Tibial artery (tissue), 4 donors: Measurements from ENCODE around the gene CFAP92.

Source experiments
- DNase-seq, 2 donors: peaks; one replicate each; pipeline ENCODE4 v3.0.0-alpha.2; 2019
- H3K27ac ChIP-seq, 2 donors: fragments of 200-600 bp; sonication (generic) in 1 of 2; 1 replicate in 1 of 2; 2 replicates in 1 of 2; pipeline ENCODE4 v1.5.1; 2018 to 2019; ENCODE audit warnings: mild to moderate bottlenecking in 1 of 2
- H3K27me3 ChIP-seq, 2 donors: fragments of 200-600 bp; sonication (generic) in 1 of 2; one replicate each; pipeline versions ENCODE4 v1.5.1 to v1.6.0; 2016 to 2019
- H3K36me3 ChIP-seq, 3 donors: fragments of 200-600 bp; sonication (generic) in 2 of 3; one replicate each; pipeline ENCODE4 v1.5.1; 2016 to 2019; ENCODE audit warnings: mild to moderate bottlenecking in 2 of 3
- H3K4me1 ChIP-seq, 4 donors: fragments of 200-600 bp; sonication (generic) in 2 of 4; 1 replicate in 3 of 4; 2 replicates in 1 of 4; pipeline ENCODE4 v1.5.1; 2016 to 2019
- H3K4me3 ChIP-seq, 2 donors: fragments of 200-600 bp; sonication (generic) in 1 of 2; 1 replicate in 1 of 2; 2 replicates in 1 of 2; pipeline ENCODE4 v1.5.1; 2018 to 2019; ENCODE audit warnings: mild to moderate bottlenecking in 2 of 2
- H3K9me3 ChIP-seq, 3 donors: fragments of 200-600 bp; sonication (generic) in 1 of 3; one replicate each; pipeline ENCODE4 v1.5.1; 2016 to 2019
- intact Hi-C: fragments of 100-400 bp; cut with DNase I; formaldehyde crosslinking; loops from one replicate; pipeline ENCODE4 v1.15.0; 2023; ENCODE audit warnings: low total_unique reads
- TF ChIP-seq, protein P1 (sequence below), 2 experiments: fragments of 200-600 bp in 1 of 2; fragments of 450-650 bp in 1 of 2; IDR thresholded peaks; one replicate each; pipeline ENCODE4 v1.5.1; 2017 to 2019; ENCODE audit warnings: antibody characterized with exemption in 2 of 2, mild to moderate bottlenecking in 1 of 2, moderate library complexity in 1 of 2

Gene CFAP92

DNA sequence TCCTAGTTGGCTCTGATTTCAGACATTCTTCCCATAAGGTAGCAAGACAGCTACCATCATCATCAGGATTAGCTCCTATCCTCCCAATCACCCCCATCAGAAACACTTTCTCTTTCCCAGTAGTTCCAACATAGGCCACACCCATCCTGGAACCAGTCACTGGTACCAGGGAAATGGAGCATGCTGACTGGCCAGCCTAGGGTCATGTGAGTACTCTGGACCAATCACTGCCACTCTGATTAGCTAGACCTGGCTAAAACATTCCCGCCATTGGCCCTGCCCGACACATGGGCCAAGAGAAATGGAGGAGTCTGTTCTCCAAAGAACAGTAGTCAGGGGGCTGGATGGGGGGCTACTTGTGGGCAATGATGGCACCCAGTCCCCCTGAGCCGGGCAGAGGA is 19.6 kb upstream of the CFAP92 start:
- H3K9me3 ChIP-seq, result no peaks in the 10 kb centered on the region
- H3K27ac ChIP-seq, result no peak overlapping the region
- intact Hi-C loops, result no loop called here
- no peaks in the 10 kb centered on the region for H3K4me1 ChIP-seq
- TF ChIP-seq, protein P1, sequence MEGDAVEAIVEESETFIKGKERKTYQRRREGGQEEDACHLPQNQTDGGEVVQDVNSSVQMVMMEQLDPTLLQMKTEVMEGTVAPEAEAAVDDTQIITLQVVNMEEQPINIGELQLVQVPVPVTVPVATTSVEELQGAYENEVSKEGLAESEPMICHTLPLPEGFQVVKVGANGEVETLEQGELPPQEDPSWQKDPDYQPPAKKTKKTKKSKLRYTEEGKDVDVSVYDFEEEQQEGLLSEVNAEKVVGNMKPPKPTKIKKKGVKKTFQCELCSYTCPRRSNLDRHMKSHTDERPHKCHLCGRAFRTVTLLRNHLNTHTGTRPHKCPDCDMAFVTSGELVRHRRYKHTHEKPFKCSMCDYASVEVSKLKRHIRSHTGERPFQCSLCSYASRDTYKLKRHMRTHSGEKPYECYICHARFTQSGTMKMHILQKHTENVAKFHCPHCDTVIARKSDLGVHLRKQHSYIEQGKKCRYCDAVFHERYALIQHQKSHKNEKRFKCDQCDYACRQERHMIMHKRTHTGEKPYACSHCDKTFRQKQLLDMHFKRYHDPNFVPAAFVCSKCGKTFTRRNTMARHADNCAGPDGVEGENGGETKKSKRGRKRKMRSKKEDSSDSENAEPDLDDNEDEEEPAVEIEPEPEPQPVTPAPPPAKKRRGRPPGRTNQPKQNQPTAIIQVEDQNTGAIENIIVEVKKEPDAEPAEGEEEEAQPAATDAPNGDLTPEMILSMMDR (IDR thresholded peaks at IDR 0.05), result no peak
- H3K27me3 ChIP-seq, result peaks cover 0 to 3% of the 10 kb centered on the region in 2 donors
- DNase-seq, result no peak
- H3K36me3 ChIP-seq, result no peaks in the 10 kb centered on the region
- no peak overlapping the region for H3K4me3 ChIP-seq

DNA sequence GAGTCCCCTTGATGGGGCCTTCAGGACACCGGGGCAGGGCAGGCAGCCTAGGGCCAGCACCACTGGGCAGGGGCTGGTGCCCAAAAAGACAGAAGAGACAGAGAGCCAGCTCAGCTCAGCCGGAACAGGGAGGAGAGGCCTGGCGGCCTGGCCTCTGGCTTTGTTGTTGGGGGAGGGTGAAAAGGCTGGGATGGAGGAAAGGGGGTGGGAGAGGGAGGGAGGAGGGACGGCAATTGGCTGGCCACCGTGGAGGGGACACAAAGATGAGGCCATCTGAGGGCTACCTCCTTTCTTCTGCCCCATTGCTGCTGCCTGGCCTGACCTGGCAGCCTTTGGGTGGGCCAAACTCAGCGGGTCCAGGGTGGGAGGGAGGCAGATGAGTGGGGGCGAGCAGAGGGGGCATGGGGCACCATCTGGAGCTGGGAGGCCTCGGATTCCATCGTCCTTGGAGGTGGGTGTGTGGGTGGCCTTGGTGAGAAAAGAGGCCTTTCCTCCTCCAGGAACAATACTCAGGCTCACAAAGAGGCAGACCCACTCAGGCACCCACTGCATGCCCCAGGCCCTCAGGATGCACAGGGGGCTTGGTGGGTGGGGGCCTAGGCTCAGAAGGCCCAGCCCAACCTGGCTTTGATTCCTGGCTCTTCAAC is 16.6 kb upstream of the CFAP92 start:
- TF ChIP-seq, protein P1 (IDR thresholded peaks at IDR 0.05), result no peak
- Histone ChIP-seq H3K4me1 (no peaks in the 10 kb centered on the region), H3K36me3 (no peaks in the 10 kb centered on the region), H3K4me3 (no peak overlapping the region), H3K9me3 (no peaks in the 10 kb centered on the region), H3K27ac (no peak overlapping the region), H3K27me3 (peaks cover 0 to 11% of the 10 kb centered on the region in 2 donors)
- no peak for DNase-seq
- intact Hi-C loops, result no loop called here

DNA sequence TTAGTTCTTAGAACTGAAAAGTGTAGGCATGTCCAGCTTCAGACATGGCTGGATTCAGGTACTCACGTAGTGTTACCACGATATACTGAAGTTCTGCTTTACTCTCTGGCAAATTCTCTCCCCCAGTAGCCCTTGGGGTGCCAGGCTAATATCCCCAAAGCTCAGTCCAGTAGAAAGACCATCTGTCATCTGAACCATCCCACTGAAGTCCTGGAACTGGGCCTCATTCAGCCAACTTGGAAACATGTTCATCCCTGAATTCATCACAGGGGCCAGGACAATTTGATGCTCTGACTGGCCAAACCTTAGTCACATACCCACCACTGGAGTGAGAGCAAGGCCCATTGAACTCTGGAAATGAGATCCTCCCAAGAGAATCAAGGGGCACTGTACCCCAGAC is 15.4 kb upstream of the CFAP92 start:
- no peaks in the 10 kb centered on the region for H3K4me1 ChIP-seq

DNA sequence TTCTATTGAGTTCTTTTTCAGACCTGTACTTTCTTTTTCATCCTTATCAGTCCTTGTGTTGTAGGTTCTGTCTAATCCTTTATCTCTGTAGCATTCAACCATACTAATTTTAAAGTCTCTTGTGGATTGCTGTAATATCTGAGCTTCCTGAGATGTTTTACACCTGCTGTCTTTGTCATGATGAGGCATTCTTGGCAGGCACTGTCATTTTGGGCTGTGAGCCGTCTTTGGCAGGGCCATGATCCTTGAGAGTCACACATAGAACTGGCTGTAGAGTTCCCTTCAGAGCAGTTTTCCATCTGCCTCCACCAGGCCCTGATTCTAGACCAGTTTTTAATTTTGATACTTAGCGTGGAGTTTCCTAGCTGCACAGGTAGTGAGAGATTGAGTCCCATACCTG is 13.9 kb upstream of the CFAP92 start:
- intact Hi-C loops, result no loop called here
- Histone ChIP-seq H3K27me3 (peaks cover 0 to 37% of the 10 kb centered on the region in 2 donors), H3K4me1 (peaks cover 0 to 13% (median 8%) of the 10 kb centered on the region in 4 donors), H3K36me3 (no peaks in the 10 kb centered on the region), H3K4me3 (no peak overlapping the region), H3K9me3 (no peaks in the 10 kb centered on the region), H3K27ac (no peak overlapping the region)
- no peak for DNase-seq
- TF ChIP-seq, protein P1 (IDR thresholded peaks at IDR 0.05), result no peak

More for the DNA sequence above, 15.4 kb upstream of the CFAP92 start:
- TF ChIP-seq, protein P1 (IDR thresholded peaks at IDR 0.05), result no peak
- intact Hi-C loops, result no loop called here
- no peak overlapping the region for H3K4me3 ChIP-seq
- no peaks in the 10 kb centered on the region for H3K36me3 ChIP-seq
- no peaks in the 10 kb centered on the region for H3K9me3 ChIP-seq
- no peak for DNase-seq
- H3K27me3 ChIP-seq, result peaks cover 0 to 22% of the 10 kb centered on the region in 2 donors
- H3K27ac ChIP-seq, result no peak overlapping the region

DNA sequence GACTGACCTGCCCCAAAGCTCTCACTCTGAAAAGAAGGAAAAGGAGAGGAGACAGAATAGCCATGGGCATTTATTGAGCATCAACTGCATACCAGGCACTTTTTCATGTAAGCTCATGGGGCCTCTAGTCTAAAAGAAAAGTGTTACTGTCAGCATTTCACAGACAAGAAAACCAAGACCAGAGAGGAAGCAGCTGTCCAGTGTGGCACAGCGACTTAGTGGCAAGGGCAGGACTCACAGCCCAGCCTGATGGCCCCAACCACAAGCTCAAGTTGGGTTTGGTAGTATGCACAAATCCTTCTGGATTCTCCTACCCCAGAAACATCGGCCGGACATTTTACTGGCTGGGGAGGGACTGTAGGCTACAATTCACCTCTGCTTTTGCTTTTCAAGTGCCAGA is 13.0 kb upstream of the CFAP92 start:
- H3K27ac ChIP-seq, result no peak overlapping the region
- no peaks in the 10 kb centered on the region for H3K9me3 ChIP-seq
- H3K4me1 ChIP-seq, result peaks cover 0 to 20% (median 12%) of the 10 kb centered on the region in 4 donors
- no peak for DNase-seq
- peaks cover 0 to 46% of the 10 kb centered on the region in 2 donors for H3K27me3 ChIP-seq
- no peak overlapping the region for H3K4me3 ChIP-seq
- H3K36me3 ChIP-seq, result no peaks in the 10 kb centered on the region
- intact Hi-C loops, result no loop called here
- TF ChIP-seq, protein P1 (IDR thresholded peaks at IDR 0.05), result no peak
